K562 (cell line): ENCODE data around the gene CRYAB. TPM values are rescaled to one million over a fixed set of nuclear protein-coding genes. Genes with fewer than 3 reads are reported as not detected.

ENCODE experiments used
- ATF7 ChIP-seq: fragments of 450-650 bp; IDR thresholded peaks from 2 replicates; pipeline ENCODE4 v1.7.1; 2014; ENCODE audit warnings: mild to moderate bottlenecking, moderate library complexity
- CREB1 ChIP-seq, 2 experiments: sonication (generic) in 1 of 2; formaldehyde crosslinking in 1 of 2; IDR thresholded peaks; 2 replicates each; pipeline versions ENCODE4 v1.6.1 to v1.8.0; 2012 to 2022; ENCODE audit warnings: inconsistent platforms in 1 of 2, mild to moderate bottlenecking in 1 of 2, missing genetic modification reagents in 1 of 2, moderate library complexity in 1 of 2
- PTRF ChIP-seq: fragments of 450-650 bp; IDR thresholded peaks from 2 replicates; pipeline ENCODE4 v1.6.1; 2016; ENCODE audit warnings: mild to moderate bottlenecking, missing genetic modification characterization, missing compliant biosample characterization
- ZNF239 ChIP-seq: fragments of 250-450 bp; sonication (Bioruptor Pico); IDR thresholded peaks from 2 replicates; pipeline ENCODE4 v1.4.0; 2020; ENCODE audit warnings: mild to moderate bottlenecking
- polyA plus RNA-seq, 8 experiments: library from polyadenylated mRNA; depleted of rRNA in 4 of 8; stranded (reverse) in 5 of 8; unstranded in 3 of 8; fragments of >200 nt; fragmentation: Nextera tagmentation in 2 of 8; fragmentation: Illumina TruSeq in 1 of 8; extraction: Ambion mirVana in 2 of 8; extraction: Trizol in 1 of 8; gene quantifications; 2 replicates each; pipeline versions ENCODE4 v1.2.1 to v1.2.3, GENCODE V29; 2011 to 2014; ENCODE audit warnings: inconsistent platforms in 1 of 8, missing spikeins in 1 of 8
- total RNA-seq, 7 experiments: library from RNA; depleted of rRNA in 6 of 7; stranded (reverse); fragments of >200 nt in 6 of 7; fragmentation: Illumina TruSeq in 2 of 7; extraction: Trizol in 2 of 7; gene quantifications; 2 replicates each; pipeline versions ENCODE4 v1.2.1 to v1.2.3, GENCODE V29; 2011 to 2021; ENCODE audit warnings: low replicate concordance in 1 of 7
- TF ChIP-seq, protein P1 (sequence below): fragments of 250-450 bp; sonication (Bioruptor Pico); IDR thresholded peaks from 2 replicates; pipeline ENCODE4 v1.4.0; 2020; ENCODE audit warnings: borderline replicate concordance
- TF ChIP-seq, protein P2 (sequence below): sonication (generic); IDR thresholded peaks from 2 replicates; pipeline ENCODE4 v1.6.1; 2016
- TF ChIP-seq, protein P3 (sequence below): fragments of 450-650 bp; formaldehyde crosslinking; IDR thresholded peaks from 2 replicates; pipeline ENCODE4 v1.4.0; 2020; ENCODE audit warnings: mild to moderate bottlenecking
- TF ChIP-seq, protein P4 (sequence below), 2 experiments: IDR thresholded peaks; 2 replicates each; pipeline ENCODE4 v1.6.1; 2011; ENCODE audit warnings: borderline replicate concordance in 1 of 2, control low read depth in 1 of 2, low read depth in 1 of 2, low read length in 1 of 2, mild to moderate bottlenecking in 1 of 2, mixed read lengths in 1 of 2, moderate library complexity in 1 of 2; ENCODE audit not compliant: insufficient read depth in 1 of 2, insufficient read length in 1 of 2, poor library complexity in 1 of 2, severe bottlenecking in 1 of 2; ENCODE audit errors: extremely low read depth in 1 of 2

The CRYAB gene
- total and polyA plus RNA-seq, 9 of the 15 experiments (the other 6 are each of a cell fraction or from before 2014, with no cell fraction given) = 0.83 to 7.5 (median 3.6) TPM

DNA sequence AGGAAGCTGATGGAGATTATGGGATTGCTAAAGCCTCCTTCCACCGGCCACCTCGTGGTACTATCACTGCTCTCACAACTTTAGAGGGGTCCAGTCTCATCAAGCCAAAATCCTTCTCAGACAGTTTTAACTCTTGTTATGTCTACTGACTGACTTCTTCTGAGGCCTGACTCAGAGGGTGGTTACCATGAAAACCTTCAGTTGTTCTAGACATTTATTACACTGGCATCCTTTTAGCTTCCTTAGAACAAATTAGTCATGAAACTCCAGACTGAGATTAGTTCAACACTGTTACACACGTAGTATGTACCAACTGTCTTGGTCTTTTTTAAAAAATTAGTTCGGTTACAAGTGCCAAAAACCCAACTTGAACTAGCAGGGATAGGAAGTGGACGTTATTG is 33.1 kb upstream of the CRYAB start (continued):
- TF ChIP-seq, protein P1, sequence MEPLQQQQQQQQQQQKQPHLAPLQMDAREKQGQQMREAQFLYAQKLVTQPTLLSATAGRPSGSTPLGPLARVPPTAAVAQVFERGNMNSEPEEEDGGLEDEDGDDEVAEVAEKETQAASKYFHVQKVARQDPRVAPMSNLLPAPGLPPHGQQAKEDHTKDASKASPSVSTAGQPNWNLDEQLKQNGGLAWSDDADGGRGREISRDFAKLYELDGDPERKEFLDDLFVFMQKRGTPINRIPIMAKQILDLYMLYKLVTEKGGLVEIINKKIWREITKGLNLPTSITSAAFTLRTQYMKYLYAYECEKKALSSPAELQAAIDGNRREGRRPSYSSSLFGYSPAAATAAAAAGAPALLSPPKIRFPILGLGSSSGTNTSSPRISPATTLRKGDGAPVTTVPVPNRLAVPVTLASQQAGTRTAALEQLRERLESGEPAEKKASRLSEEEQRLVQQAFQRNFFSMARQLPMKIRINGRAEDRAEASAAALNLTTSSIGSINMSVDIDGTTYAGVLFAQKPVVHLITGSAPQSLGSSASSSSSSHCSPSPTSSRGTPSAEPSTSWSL = no peak
- TF ChIP-seq ATF7 (no peak), PTRF (tag) (no peak), CREB1 (IDR thresholded peaks at IDR 0.05) (no peak), CREB1 (CRISPR knock-in tag; IDR thresholded peaks at IDR 0.05) (no peak), ZNF239 (CRISPR knock-in tag) (no peak)
- TF ChIP-seq, protein P2, sequence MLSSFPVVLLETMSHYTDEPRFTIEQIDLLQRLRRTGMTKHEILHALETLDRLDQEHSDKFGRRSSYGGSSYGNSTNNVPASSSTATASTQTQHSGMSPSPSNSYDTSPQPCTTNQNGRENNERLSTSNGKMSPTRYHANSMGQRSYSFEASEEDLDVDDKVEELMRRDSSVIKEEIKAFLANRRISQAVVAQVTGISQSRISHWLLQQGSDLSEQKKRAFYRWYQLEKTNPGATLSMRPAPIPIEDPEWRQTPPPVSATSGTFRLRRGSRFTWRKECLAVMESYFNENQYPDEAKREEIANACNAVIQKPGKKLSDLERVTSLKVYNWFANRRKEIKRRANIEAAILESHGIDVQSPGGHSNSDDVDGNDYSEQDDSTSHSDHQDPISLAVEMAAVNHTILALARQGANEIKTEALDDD = no peak
- TF ChIP-seq, protein P3, sequence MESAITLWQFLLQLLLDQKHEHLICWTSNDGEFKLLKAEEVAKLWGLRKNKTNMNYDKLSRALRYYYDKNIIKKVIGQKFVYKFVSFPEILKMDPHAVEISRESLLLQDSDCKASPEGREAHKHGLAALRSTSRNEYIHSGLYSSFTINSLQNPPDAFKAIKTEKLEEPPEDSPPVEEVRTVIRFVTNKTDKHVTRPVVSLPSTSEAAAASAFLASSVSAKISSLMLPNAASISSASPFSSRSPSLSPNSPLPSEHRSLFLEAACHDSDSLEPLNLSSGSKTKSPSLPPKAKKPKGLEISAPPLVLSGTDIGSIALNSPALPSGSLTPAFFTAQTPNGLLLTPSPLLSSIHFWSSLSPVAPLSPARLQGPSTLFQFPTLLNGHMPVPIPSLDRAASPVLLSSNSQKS (CRISPR knock-in tag) = no peak
- TF ChIP-seq, protein P4, sequence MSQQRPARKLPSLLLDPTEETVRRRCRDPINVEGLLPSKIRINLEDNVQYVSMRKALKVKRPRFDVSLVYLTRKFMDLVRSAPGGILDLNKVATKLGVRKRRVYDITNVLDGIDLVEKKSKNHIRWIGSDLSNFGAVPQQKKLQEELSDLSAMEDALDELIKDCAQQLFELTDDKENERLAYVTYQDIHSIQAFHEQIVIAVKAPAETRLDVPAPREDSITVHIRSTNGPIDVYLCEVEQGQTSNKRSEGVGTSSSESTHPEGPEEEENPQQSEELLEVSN (IDR thresholded peaks at IDR 0.05; ENCODE audit: borderline replicate concordance in 1 of 2, extremely low read depth in 1 of 2, insufficient read depth in 1 of 2, insufficient read length in 1 of 2, low read depth in 1 of 2, low read length in 1 of 2, poor library complexity in 1 of 2, severe bottlenecking in 1 of 2) = no peak
